Stimulated activated memory B cell treated with anti-CD40 and anti-IgM and Interleukin-4, amounts not matched to agents 10 μg/mL and 1 μg/mL and 100 μg/mL, for 72 hours (primary cell): ENCODE results near the gene RAB11FIP3.

Experiments used
- ATAC-seq: fragments of 150-1000 bp; cut with Tn5 transposase; 2 replicates; pipeline ENCODE4 v1.10.0; 2021
- H3K27ac Mint-ChIP-seq: one replicate; pipeline ENCODE4 v1.8.0; 2022; ENCODE audit warnings: mild to moderate bottlenecking, mixed read lengths
- H3K27me3 Mint-ChIP-seq: one replicate; pipeline ENCODE4 v1.8.0; 2022; ENCODE audit warnings: mixed read lengths
- H3K36me3 Mint-ChIP-seq: one replicate; pipeline ENCODE4 v1.8.0; 2022; ENCODE audit warnings: mixed read lengths
- H3K4me1 Mint-ChIP-seq: one replicate; pipeline ENCODE4 v1.8.0; 2022; ENCODE audit warnings: mixed read lengths
- H3K4me3 Mint-ChIP-seq: one replicate; pipeline ENCODE4 v1.8.0; 2022; ENCODE audit warnings: mild to moderate bottlenecking, moderate library complexity, mixed read lengths
- H3K9me3 Mint-ChIP-seq: one replicate; pipeline ENCODE4 v1.8.0; 2022; ENCODE audit warnings: mixed read lengths

The RAB11FIP3 gene

GRCh38 chr16:519841-520687 is 94.6 kb downstream of the RAB11FIP3 start:
- Mint-ChIP-seq H3K9me3 (no peaks in the 10 kb centered on the region), H3K27me3 (no peaks in the 10 kb centered on the region), H3K27ac (no peak overlapping the region), H3K4me1 (peaks cover 19% of the 10 kb centered on the region), H3K36me3 (peaks cover 1% of the 10 kb centered on the region), H3K4me3 (no peak overlapping the region)
- no peak for ATAC-seq

- Mint-ChIP-seq H3K9me3 (no peaks in the 10 kb centered on the region), H3K4me1 (peaks cover 27% of the 10 kb centered on the region), H3K4me3 (no peak overlapping the region), H3K36me3 (peaks cover 5% of the 10 kb centered on the region), H3K27me3 (no peaks in the 10 kb centered on the region), H3K27ac (no peak overlapping the region)
- ATAC-seq, result no peak
Measured at GRCh38 chr16:520847-521246, 95.4 kb downstream of the RAB11FIP3 start.

- Mint-ChIP-seq H3K36me3 (peaks cover 5% of the 10 kb centered on the region), H3K9me3 (no peaks in the 10 kb centered on the region), H3K27me3 (no peaks in the 10 kb centered on the region), H3K27ac (no peak overlapping the region), H3K4me3 (no peak overlapping the region), H3K4me1 (peaks cover 34% of the 10 kb centered on the region)
- ATAC-seq, result no peak
Measured at GRCh38 chr16:521381-522210, 96.1 kb downstream of the RAB11FIP3 start.

- H3K27me3 Mint-ChIP-seq, result no peaks in the 10 kb centered on the region
- H3K27ac Mint-ChIP-seq, result peak overlapping the region; percentile 95
- peaks cover 37% of the 10 kb centered on the region for H3K4me1 Mint-ChIP-seq
- no peak for ATAC-seq
- no peak overlapping the region for H3K4me3 Mint-ChIP-seq
- H3K9me3 Mint-ChIP-seq, result no peaks in the 10 kb centered on the region
- peaks cover 5% of the 10 kb centered on the region for H3K36me3 Mint-ChIP-seq
Measured at GRCh38 chr16:522320-523096, 97.1 kb downstream of the RAB11FIP3 start.

DNA sequence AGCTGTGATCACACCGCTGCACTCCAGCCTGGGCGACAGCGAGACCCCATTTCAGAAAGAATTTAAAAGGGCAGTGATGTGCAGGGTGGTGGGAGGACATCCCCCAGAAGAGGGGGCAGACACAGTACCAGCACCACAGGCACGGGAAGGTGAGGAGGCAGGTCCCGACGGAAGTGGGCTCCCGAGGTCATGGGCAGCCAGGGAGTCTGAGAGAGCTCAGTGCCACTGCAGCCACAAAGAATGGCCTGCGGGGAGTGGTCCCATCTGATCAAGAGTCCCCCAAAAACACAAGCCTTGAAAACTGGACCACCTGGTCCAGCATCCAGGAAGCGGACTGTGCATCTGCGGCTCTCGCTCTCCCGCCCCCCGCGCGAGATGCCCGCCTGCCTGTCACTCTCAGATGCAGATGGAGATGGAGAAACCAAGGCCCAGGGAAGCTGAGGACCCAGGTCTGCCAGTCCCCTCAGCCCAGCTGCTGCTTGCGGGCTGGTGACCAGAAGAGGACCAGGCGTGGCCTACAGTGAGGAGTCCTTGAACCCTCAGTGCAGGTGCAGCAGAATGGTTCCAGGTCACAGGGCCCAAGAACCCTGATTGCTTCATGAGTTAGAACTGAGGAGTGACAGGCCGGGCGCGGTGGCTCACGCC is 97.8 kb downstream of the RAB11FIP3 start:
- H3K4me3 Mint-ChIP-seq, result no peak overlapping the region
- peak overlapping the region; percentile 95 for H3K27ac Mint-ChIP-seq

DNA sequence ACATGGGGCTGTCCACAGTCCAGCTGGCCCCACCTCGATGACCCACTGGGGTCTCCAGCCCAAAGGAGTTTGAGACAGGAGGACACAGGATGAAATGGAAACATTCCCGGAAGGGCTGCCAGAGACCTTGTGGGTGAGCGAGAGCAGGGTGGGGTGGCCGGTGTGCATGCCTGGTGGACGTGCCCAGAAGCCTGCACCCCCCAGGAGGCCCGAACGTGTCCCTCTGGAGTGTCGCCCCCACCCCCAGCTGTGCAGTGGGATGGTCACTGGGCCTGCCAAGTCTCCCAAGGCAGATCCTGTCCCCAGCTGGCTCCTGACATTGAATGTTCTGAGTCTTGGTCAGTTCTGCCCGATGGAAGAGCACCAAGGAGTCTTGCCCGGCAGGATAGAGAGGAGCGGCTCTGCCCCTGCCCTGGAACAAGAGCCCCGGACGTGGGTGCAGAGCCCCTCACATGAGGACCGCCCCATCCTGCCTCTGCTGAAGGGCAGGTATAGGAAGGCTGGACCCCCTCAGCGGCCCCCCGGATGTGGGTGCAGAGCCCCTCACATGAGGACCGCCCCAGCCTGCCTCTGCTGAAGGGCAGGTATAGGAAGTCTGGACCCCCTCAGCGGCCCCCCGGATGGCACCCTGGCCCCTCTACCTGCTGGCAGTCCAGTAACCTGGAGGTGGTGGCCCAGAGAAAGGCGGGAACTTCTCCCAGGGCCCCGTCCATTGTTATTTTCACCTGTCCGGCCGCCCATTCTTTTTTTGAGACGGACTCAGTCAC is 99.0 kb downstream of the RAB11FIP3 start:
- Mint-ChIP-seq H3K27ac (peak overlapping the region; percentile 95), H3K4me1 (peaks cover 49% of the 10 kb centered on the region), H3K9me3 (no peaks in the 10 kb centered on the region), H3K4me3 (peak overlapping the region; percentile 26), H3K27me3 (no peaks in the 10 kb centered on the region), H3K36me3 (peaks cover 5% of the 10 kb centered on the region)
- ATAC-seq, result no peak

More for the DNA sequence above, 97.8 kb downstream of the RAB11FIP3 start:
- Mint-ChIP-seq H3K36me3 (peaks cover 5% of the 10 kb centered on the region), H3K9me3 (no peaks in the 10 kb centered on the region), H3K4me1 (peaks cover 37% of the 10 kb centered on the region), H3K27me3 (no peaks in the 10 kb centered on the region)
- ATAC-seq, result no peak

- Mint-ChIP-seq H3K4me3 (peak overlapping the region; percentile 83), H3K36me3 (peaks cover 5% of the 10 kb centered on the region), H3K27me3 (no peaks in the 10 kb centered on the region), H3K4me1 (peaks cover 56% of the 10 kb centered on the region), H3K27ac (peak overlapping the region; percentile 95), H3K9me3 (no peaks in the 10 kb centered on the region)
- ATAC-seq, result no peak
Measured at GRCh38 chr16:525123-525519, 99.7 kb downstream of the RAB11FIP3 start.

GRCh38 chr16:525520-526180 is 100.2 kb downstream of the RAB11FIP3 start:
- Mint-ChIP-seq H3K4me1 (peaks cover 61% of the 10 kb centered on the region), H3K4me3 (peak overlapping the region; percentile 83), H3K9me3 (no peaks in the 10 kb centered on the region), H3K27me3 (no peaks in the 10 kb centered on the region), H3K27ac (peak overlapping the region; percentile 95), H3K36me3 (peaks cover 5% of the 10 kb centered on the region)
- peak; percentile 52 for ATAC-seq

GRCh38 chr16:526181-527014 is 100.9 kb downstream of the RAB11FIP3 start:
- Mint-ChIP-seq H3K27me3 (no peaks in the 10 kb centered on the region), H3K9me3 (no peaks in the 10 kb centered on the region), H3K4me3 (peak overlapping the region; percentile 83), H3K36me3 (peaks cover 5% of the 10 kb centered on the region), H3K27ac (peak overlapping the region; percentile 95), H3K4me1 (peaks cover 61% of the 10 kb centered on the region)
- no peak for ATAC-seq

DNA sequence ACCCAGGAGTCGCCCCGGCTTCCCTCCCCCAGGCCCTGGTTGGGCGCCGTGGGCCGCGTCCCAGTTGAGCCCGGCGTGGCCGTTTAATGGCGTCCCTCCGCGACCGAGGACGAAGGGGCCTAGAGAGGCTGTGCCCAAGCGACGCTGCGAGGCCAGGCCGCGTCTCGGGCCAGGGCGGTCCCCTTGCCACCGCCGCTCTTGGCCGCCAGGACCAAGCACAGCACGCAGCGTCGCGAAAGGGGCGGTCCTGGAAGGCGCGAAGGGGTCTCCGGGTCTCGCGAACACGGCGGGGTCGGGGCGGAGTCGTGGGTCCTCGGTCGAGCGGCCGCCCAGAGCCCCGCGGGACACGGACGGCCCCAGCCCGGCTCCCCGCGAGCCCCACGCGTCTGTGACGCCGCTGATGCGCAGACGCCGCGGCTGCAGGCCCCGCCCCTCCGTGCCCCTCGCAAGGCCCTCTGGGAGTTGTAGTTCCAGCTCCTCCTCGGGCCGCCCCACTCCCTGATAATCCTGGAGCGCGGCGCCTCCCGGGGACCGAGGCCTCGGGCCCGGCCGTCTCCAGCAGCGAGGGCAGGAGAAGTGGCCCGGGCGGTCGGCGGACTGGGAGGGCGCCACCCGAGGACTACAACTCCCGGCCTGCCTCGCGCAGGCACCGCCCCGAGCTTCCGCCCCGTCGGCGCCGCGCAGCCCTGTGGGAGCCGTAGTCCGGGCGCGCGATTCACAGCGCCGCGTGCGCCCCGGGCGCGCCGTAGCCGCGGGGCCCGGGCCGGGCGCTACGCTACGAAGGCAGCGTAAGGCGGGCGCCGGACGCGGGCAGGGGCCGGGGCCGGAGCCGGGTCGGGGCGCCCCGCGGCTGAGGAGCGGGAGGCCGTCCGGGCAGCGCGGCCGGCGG is 101.8 kb downstream of the RAB11FIP3 start, which contains the start of gene CAPN15:
Gene CAPN15, plus strand, starts transcription at position 698 of the 889 bp plus-strand sequence. CDS start 19,127 bp downstream, outside the sequence.
- Mint-ChIP-seq H3K27me3 (no peaks in the 10 kb centered on the region), H3K36me3 (peaks cover 5% of the 10 kb centered on the region), H3K4me3 (peak within 1 kb of the TSS; percentile 88), H3K4me1 (peaks cover 61% of the 10 kb centered on the region), H3K27ac (peak within 1 kb of the TSS; percentile 95), H3K9me3 (no peaks in the 10 kb centered on the region)
- peak; percentile 90 for ATAC-seq

GRCh38 chr16:528111-529011 is 102.9 kb downstream of the RAB11FIP3 start:
- peak overlapping the region; percentile 88 for H3K4me3 Mint-ChIP-seq
- H3K4me1 Mint-ChIP-seq, result peaks cover 57% of the 10 kb centered on the region
- H3K27me3 Mint-ChIP-seq, result no peaks in the 10 kb centered on the region
- peaks cover 5% of the 10 kb centered on the region for H3K36me3 Mint-ChIP-seq
- ATAC-seq, result no peak
- peak overlapping the region; percentile 83 for H3K27ac Mint-ChIP-seq
- H3K9me3 Mint-ChIP-seq, result no peaks in the 10 kb centered on the region
